HFFc6 (cell line): ENCODE results near the gene EFNB3. TPM values are rescaled to one million over a fixed set of nuclear protein-coding genes. Genes with fewer than 3 reads are reported as not detected.

Experiments used
- DNase-seq: peaks from one replicate; pipeline ENCODE4 v3.0.0-alpha.2; 2018
- H3K27ac Mint-ChIP-seq: 2 replicates; pipeline ENCODE4 v1.8.0; 2020; ENCODE audit warnings: mild to moderate bottlenecking, mixed read lengths
- H3K27me3 Mint-ChIP-seq: 2 replicates; pipeline ENCODE4 v1.8.0; 2021; ENCODE audit warnings: mild to moderate bottlenecking, moderate library complexity, mixed read lengths; ENCODE audit not compliant: insufficient read depth
- H3K36me3 Mint-ChIP-seq: 2 replicates; pipeline ENCODE4 v1.8.0; 2021; ENCODE audit warnings: low read depth, mixed read lengths
- H3K4me1 Mint-ChIP-seq: 2 replicates; pipeline ENCODE4 v1.8.0; 2020; ENCODE audit warnings: low read depth, mixed read lengths
- H3K4me3 Mint-ChIP-seq: 2 replicates; pipeline ENCODE4 v1.8.0; 2020; ENCODE audit warnings: mild to moderate bottlenecking, moderate library complexity, mixed read lengths
- H3K9me3 Mint-ChIP-seq: 2 replicates; pipeline ENCODE4 v1.8.0; 2020; ENCODE audit warnings: mild to moderate bottlenecking, mixed read lengths
- CTCF ChIP-seq: fragments of 200-600 bp; sonication (generic); IDR thresholded peaks from 2 replicates; pipeline ENCODE4 v1.5.0; 2021; ENCODE audit warnings: antibody characterized with exemption, mild to moderate bottlenecking
- total RNA-seq, 6 experiments: library from RNA; stranded (reverse); fragmentation: NEBNext Ultra II Directional; extraction: Animal tissue kit (Norgen Biotek cat#: 25700); gene quantifications; 2 replicates in 1 of 6; 3 replicates in 5 of 6; pipeline ENCODE4 v1.2.3, GENCODE V29; 2021

Gene EFNB3
- total RNA-seq, 6 experiments from 2014 or later: 0.12 to 0.34 (median 0.24) TPM

DNA sequence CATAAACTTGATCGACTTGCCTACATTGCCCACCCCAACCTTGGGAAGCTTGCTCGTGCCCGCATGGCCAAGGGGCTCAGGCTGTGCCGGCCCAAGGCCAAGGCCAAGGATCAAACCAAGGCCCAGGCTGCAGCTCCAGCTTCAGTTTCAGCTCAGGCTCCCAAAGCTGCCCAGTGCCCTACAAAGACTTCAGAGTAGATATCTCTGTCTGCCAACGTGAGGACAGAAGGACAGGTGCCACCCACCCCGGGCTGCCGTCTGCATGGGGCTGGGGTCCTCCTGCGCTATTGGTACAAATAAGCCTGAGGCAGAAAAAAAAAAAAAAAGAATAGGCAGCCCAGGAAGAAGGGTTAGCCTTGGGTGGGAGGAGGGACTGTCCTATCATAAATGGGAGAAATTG lies 49.7 kb downstream of the EFNB3 start:
- no peak for DNase-seq
- Mint-ChIP-seq H3K36me3 (peaks cover 6% of the 10 kb centered on the region), H3K4me1 (peaks cover 32% of the 10 kb centered on the region), H3K27ac (no peak overlapping the region), H3K9me3 (peaks cover 6% of the 10 kb centered on the region), H3K4me3 (no peak overlapping the region), H3K27me3 (no peaks in the 10 kb centered on the region; the same call in 1 of the 2 replicates)
- TF ChIP-seq CTCF: no peak

DNA sequence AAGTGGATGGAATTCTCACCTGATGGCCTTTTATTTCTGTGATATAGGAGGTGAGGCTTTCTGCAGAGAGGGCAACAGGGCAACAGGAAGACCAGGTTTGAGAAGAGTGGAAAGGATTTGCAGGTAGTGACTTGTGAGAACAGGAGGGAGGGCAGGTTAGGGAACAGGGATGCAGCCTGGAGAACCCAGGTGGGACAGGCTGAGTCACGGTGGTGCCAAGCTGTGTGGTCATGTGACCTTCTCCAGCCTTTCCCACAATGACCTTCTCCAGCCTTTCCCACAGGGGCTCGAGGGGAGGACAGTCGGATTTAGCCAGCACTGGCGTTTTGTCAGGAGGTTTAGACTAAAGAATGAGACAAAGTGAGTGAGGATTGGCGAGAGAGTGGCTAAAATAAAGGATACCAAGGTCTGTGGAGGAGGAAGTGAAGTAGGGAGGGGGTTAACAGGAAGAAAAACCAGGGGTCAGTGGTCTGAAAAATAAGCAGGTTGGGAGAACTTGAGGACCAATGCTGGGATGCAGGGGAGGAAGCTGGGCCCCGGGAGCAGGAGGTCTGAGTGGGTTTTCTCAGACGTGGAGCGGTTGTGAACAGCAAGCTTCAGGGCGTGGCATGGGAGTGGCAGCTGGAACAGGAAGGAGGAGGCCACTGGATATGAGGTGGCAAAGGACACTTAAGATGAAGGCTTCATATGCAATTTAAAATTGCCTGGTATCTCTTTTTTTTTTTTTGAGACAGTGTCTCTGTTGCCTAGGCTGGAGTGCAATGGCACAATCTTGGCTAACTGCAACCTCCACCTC lies 50.3 kb downstream of the EFNB3 start:
- Mint-ChIP-seq H3K27me3 (no peaks in the 10 kb centered on the region; the same call in 1 of the 2 replicates), H3K9me3 (peaks cover 2% of the 10 kb centered on the region), H3K36me3 (peaks cover 3% of the 10 kb centered on the region), H3K4me1 (peaks cover 27% of the 10 kb centered on the region), H3K4me3 (no peak overlapping the region), H3K27ac (no peak overlapping the region)
- DNase-seq: no peak
- TF ChIP-seq CTCF: no peak

DNA sequence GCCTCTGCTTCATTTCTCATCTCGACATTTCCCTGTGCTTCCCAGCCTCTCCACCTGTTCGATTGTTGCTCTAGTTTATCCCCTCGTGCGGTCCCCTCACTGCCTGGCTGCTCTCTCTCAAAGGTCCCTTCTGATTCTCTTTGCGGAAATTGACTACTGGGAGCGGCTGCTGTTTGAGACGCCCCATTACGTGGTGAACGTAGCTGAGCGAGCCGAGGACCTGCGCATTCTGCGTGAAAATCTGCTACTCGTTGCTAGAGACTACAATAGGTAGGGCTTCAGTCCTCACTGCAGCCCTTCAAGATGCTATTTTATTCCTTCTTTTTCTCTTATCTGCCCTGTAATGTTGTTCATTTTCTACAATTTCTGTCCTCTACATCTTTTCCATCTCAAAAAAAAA lies 52.0 kb downstream of the EFNB3 start:
- Mint-ChIP-seq H3K4me1 (peaks cover 10% of the 10 kb centered on the region), H3K36me3 (no peaks in the 10 kb centered on the region), H3K9me3 (no peaks in the 10 kb centered on the region), H3K27ac (no peak overlapping the region), H3K4me3 (no peak overlapping the region), H3K27me3 (peaks cover 2% of the 10 kb centered on the region)
- no peak for TF ChIP-seq CTCF
- DNase-seq: no peak

Other genes starting within 250 kb of the EFNB3 start
- 10 to 100 TPM; 62.7 to 75.9 (median 68.6) TPM for gene ZBTB4, start 225.6 kb upstream of the EFNB3 start, total RNA-seq
- gene SLC35G6, start 223.8 kb upstream of the EFNB3 start, total RNA-seq: not detected
- gene POLR2A, start 220.8 kb upstream of the EFNB3 start, total RNA-seq: 100 to 1,000 TPM; 111 to 127 (median 118) TPM
- 10 to 100 TPM; 22.0 to 28.3 (median 25.4) TPM for gene TNFSF12, start 156.1 kb upstream of the EFNB3 start, total RNA-seq
- 1 to 10 TPM; 1.2 to 2.8 (median 1.5) TPM for gene TNFSF13, start 146.5 kb upstream of the EFNB3 start, total RNA-seq
- 10 to 100 TPM; 53.9 to 70.3 (median 60.3) TPM for gene SENP3, start 143.3 kb upstream of the EFNB3 start, total RNA-seq
- gene CD68, start 125.6 kb upstream of the EFNB3 start, total RNA-seq: 10 to 100 TPM; 46.6 to 71.7 (median 68.5) TPM
- gene MPDU1, start 121.3 kb upstream of the EFNB3 start, total RNA-seq: 10 to 100 TPM; 59.2 to 91.2 (median 68.6) TPM
- 1 to 10 TPM in 1 of 6 experiments, under 1 TPM in 5; 0.62 to 1.0 (median 0.81) TPM for gene SOX15, start 115.1 kb upstream of the EFNB3 start, total RNA-seq
- 10 to 100 TPM; 49.3 to 62.3 (median 51.5) TPM for gene FXR2, start 90.3 kb upstream of the EFNB3 start, total RNA-seq
- gene SAT2, start 77.4 kb upstream of the EFNB3 start, total RNA-seq: 10 to 100 TPM; 39.2 to 55.0 (median 43.5) TPM
- 1 to 10 TPM in 1 of 6 experiments, under 1 TPM in 5; 0.36 to 1.2 (median 0.79) TPM for gene SHBG, start 75.1 kb upstream of the EFNB3 start, total RNA-seq
- not detected for gene ATP1B2, start 54.3 kb upstream of the EFNB3 start, total RNA-seq
- gene TP53, start 17.7 kb upstream of the EFNB3 start, total RNA-seq: 10 to 100 TPM; 68.1 to 84.3 (median 75.4) TPM
- 10 to 100 TPM in 5 of 6 experiments, 1 to 10 TPM in 1; 8.6 to 18.2 (median 15.2) TPM for gene WRAP53, start 16.7 kb upstream of the EFNB3 start, total RNA-seq
- not detected for gene DNAH2, start 12.5 kb downstream of the EFNB3 start, total RNA-seq
- 10 to 100 TPM; 10.4 to 15.2 (median 11.6) TPM for gene KDM6B, start 129.0 kb downstream of the EFNB3 start, total RNA-seq
- 1 to 10 TPM in 2 of 6 experiments, under 1 TPM in 4; 0.40 to 1.3 (median 0.60) TPM for gene TMEM88, start 149.9 kb downstream of the EFNB3 start, total RNA-seq
- gene NAA38, start 152.4 kb downstream of the EFNB3 start, total RNA-seq: 100 to 1,000 TPM; 104 to 122 (median 107) TPM
- 10 to 100 TPM in 4 of 6 experiments, 1 to 10 TPM in 2; 9.3 to 15.3 (median 10.5) TPM for gene CYB5D1, start 152.8 kb downstream of the EFNB3 start, total RNA-seq
- gene CHD3, start 183.6 kb downstream of the EFNB3 start, total RNA-seq: 100 to 1,000 TPM in 4 of 6 experiments, 10 to 100 TPM in 2; 83.3 to 112 (median 110) TPM
- gene RNF227, start 211.1 kb downstream of the EFNB3 start, total RNA-seq: 1 to 10 TPM; 2.2 to 3.6 (median 3.1) TPM
- gene KCNAB3, start 224.7 kb downstream of the EFNB3 start, total RNA-seq: 1 to 10 TPM; 1.5 to 3.0 (median 2.3) TPM
- gene TRAPPC1, start 226.7 kb downstream of the EFNB3 start, total RNA-seq: 100 to 1,000 TPM; 244 to 309 (median 288) TPM
- gene CNTROB, start 227.0 kb downstream of the EFNB3 start, total RNA-seq: 10 to 100 TPM; 20.8 to 32.2 (median 28.5) TPM